Measurements from ENCODE around the gene SCGN.

SCGN gene

GRCh38 chr6:25745836-25746235, 93.8 kb downstream of the SCGN start:
- no peak for DNase-seq

GRCh38 chr6:25746968-25747367, 95.0 kb downstream of the SCGN start:
- 100% methylated on average over 1 of the region's 1 CpG for WGBS

More at GRCh38 chr6:25745836-25746235, 93.8 kb downstream of the SCGN start:
- no peaks in the 10 kb centered on the region for H3K9me3 ChIP-seq (ENCODE audit: control insufficient read depth, low read length)
- H4K8ac ChIP-seq (ENCODE audit: low read length), result no peak overlapping the region
- H2AK5ac ChIP-seq (ENCODE audit: low read length, severe bottlenecking), result no peak overlapping the region
- H3K18ac ChIP-seq (ENCODE audit: low read depth in 1 of 2, low read length in 2 of 2), result no peak overlapping the region
- no peaks in the 10 kb centered on the region for H3K27me3 ChIP-seq (ENCODE audit: control insufficient read depth in 1 of 2, insufficient read depth in 1 of 2, low read length in 2 of 2)
- H3K27ac ChIP-seq (ENCODE audit: low read length, poor library complexity, severe bottlenecking), result no peak overlapping the region
- no peak overlapping the region for H3K23ac ChIP-seq (ENCODE audit: low read length in 2 of 2)
- H4K91ac ChIP-seq (ENCODE audit: low read length), result no peak overlapping the region
- 100% methylated on average over 2 of the region's 4 CpGs for WGBS
- H3K14ac ChIP-seq (ENCODE audit: low read length in 2 of 2), result no peak overlapping the region
- H3K4me2 ChIP-seq (ENCODE audit: low read length, poor library complexity, severe bottlenecking), result no peak overlapping the region
- no peak overlapping the region for H2BK12ac ChIP-seq (ENCODE audit: low read length in 2 of 2)
- no peak overlapping the region for H2AFZ ChIP-seq (ENCODE audit: low read depth, low read length)
- H3K4me3 ChIP-seq (ENCODE audit: insufficient read depth in 1 of 2, low read depth in 1 of 2, low read length in 2 of 2), result no peak overlapping the region
- H2BK15ac ChIP-seq (ENCODE audit: low read depth, poor library complexity, severe bottlenecking), result no peak overlapping the region
- no peak overlapping the region for H3K9ac ChIP-seq (ENCODE audit: low read length)
- H3K4ac ChIP-seq (ENCODE audit: low read depth in 1 of 2, low read length in 2 of 2), result no peak overlapping the region
- H3K4me1 ChIP-seq (ENCODE audit: control insufficient read depth, insufficient read depth, low read depth, low read length), result no peaks in the 10 kb centered on the region
- no peaks in the 10 kb centered on the region for H3K36me3 ChIP-seq (ENCODE audit: control insufficient read depth in 1 of 2, insufficient read depth in 2 of 2, low read depth in 1 of 2, low read length in 2 of 2)
- no peaks in the 10 kb centered on the region for H3K79me1 ChIP-seq (replicated peaks; ENCODE audit: low read length, poor library complexity, severe bottlenecking)
- no peak overlapping the region for H2BK5ac ChIP-seq (ENCODE audit: low read depth, low read length, poor library complexity, severe bottlenecking)
- H2BK120ac ChIP-seq (ENCODE audit: low read depth, low read length), result no peak overlapping the region

GRCh38 chr6:25747477-25747876, 95.5 kb downstream of the SCGN start:
- H3K23ac ChIP-seq (ENCODE audit: low read length in 2 of 2), result no peak overlapping the region
- 94% methylated on average over 2 of the region's 2 CpGs for WGBS
- no peak overlapping the region for H4K91ac ChIP-seq (ENCODE audit: low read length)

More at GRCh38 chr6:25746968-25747367, 95.0 kb downstream of the SCGN start:
- Histone ChIP-seq H2BK120ac (ENCODE audit: low read depth, low read length) (no peak overlapping the region), H3K4ac (ENCODE audit: low read depth in 1 of 2, low read length in 2 of 2) (no peak overlapping the region), H3K4me3 (ENCODE audit: insufficient read depth in 1 of 2, low read depth in 1 of 2, low read length in 2 of 2) (no peak overlapping the region), H3K27me3 (ENCODE audit: control insufficient read depth in 1 of 2, insufficient read depth in 1 of 2, low read length in 2 of 2) (no peaks in the 10 kb centered on the region), H3K4me1 (ENCODE audit: control insufficient read depth, insufficient read depth, low read depth, low read length) (no peaks in the 10 kb centered on the region), H2AFZ (ENCODE audit: low read depth, low read length) (no peak overlapping the region), H3K9me3 (ENCODE audit: control insufficient read depth, low read length) (no peaks in the 10 kb centered on the region), H2BK5ac (ENCODE audit: low read depth, low read length, poor library complexity, severe bottlenecking) (no peak overlapping the region), H2BK12ac (ENCODE audit: low read length in 2 of 2) (no peak overlapping the region), H3K79me1 (replicated peaks; ENCODE audit: low read length, poor library complexity, severe bottlenecking) (no peaks in the 10 kb centered on the region), H2BK15ac (ENCODE audit: low read depth, poor library complexity, severe bottlenecking) (no peak overlapping the region), H4K8ac (ENCODE audit: low read length) (no peak overlapping the region), H3K36me3 (ENCODE audit: control insufficient read depth in 1 of 2, insufficient read depth in 2 of 2, low read depth in 1 of 2, low read length in 2 of 2) (no peaks in the 10 kb centered on the region), H3K14ac (ENCODE audit: low read length in 2 of 2) (no peak overlapping the region), H3K18ac (ENCODE audit: low read depth in 1 of 2, low read length in 2 of 2) (no peak overlapping the region), H3K4me2 (ENCODE audit: low read length, poor library complexity, severe bottlenecking) (no peak overlapping the region), H3K27ac (ENCODE audit: low read length, poor library complexity, severe bottlenecking) (no peak overlapping the region), H3K9ac (ENCODE audit: low read length) (no peak overlapping the region), H3K23ac (ENCODE audit: low read length in 2 of 2) (no peak overlapping the region), H2AK5ac (ENCODE audit: low read length, severe bottlenecking) (no peak overlapping the region), H4K91ac (ENCODE audit: low read length) (no peak overlapping the region)
- no peak for DNase-seq

GRCh38 chr6:25748049-25748448, 96.0 kb downstream of the SCGN start:
- Histone ChIP-seq H3K4ac (ENCODE audit: low read depth in 1 of 2, low read length in 2 of 2) (no peak overlapping the region), H2BK12ac (ENCODE audit: low read length in 2 of 2) (no peak overlapping the region), H4K8ac (ENCODE audit: low read length) (no peak overlapping the region), H3K4me3 (ENCODE audit: insufficient read depth in 1 of 2, low read depth in 1 of 2, low read length in 2 of 2) (no peak overlapping the region), H2BK15ac (ENCODE audit: low read depth, poor library complexity, severe bottlenecking) (no peak overlapping the region), H3K4me2 (ENCODE audit: low read length, poor library complexity, severe bottlenecking) (no peak overlapping the region), H3K9me3 (ENCODE audit: control insufficient read depth, low read length) (no peaks in the 10 kb centered on the region), H3K4me1 (ENCODE audit: control insufficient read depth, insufficient read depth, low read depth, low read length) (no peaks in the 10 kb centered on the region), H3K27me3 (ENCODE audit: control insufficient read depth in 1 of 2, insufficient read depth in 1 of 2, low read length in 2 of 2) (no peaks in the 10 kb centered on the region), H3K27ac (ENCODE audit: low read length, poor library complexity, severe bottlenecking) (no peak overlapping the region), H2AFZ (ENCODE audit: low read depth, low read length) (no peak overlapping the region), H3K14ac (ENCODE audit: low read length in 2 of 2) (no peak overlapping the region), H3K9ac (ENCODE audit: low read length) (no peak overlapping the region), H2AK5ac (ENCODE audit: low read length, severe bottlenecking) (no peak overlapping the region), H3K23ac (ENCODE audit: low read length in 2 of 2) (no peak overlapping the region), H4K91ac (ENCODE audit: low read length) (no peak overlapping the region), H3K18ac (ENCODE audit: low read depth in 1 of 2, low read length in 2 of 2) (no peak overlapping the region), H3K79me1 (replicated peaks; ENCODE audit: low read length, poor library complexity, severe bottlenecking) (no peaks in the 10 kb centered on the region), H2BK120ac (ENCODE audit: low read depth, low read length) (no peak overlapping the region), H3K36me3 (ENCODE audit: control insufficient read depth in 1 of 2, insufficient read depth in 2 of 2, low read depth in 1 of 2, low read length in 2 of 2) (no peaks in the 10 kb centered on the region), H2BK5ac (ENCODE audit: low read depth, low read length, poor library complexity, severe bottlenecking) (no peak overlapping the region)
- no peak for DNase-seq

More at GRCh38 chr6:25747477-25747876, 95.5 kb downstream of the SCGN start:
- no peaks in the 10 kb centered on the region for H3K4me1 ChIP-seq (ENCODE audit: control insufficient read depth, insufficient read depth, low read depth, low read length)
- H3K27ac ChIP-seq (ENCODE audit: low read length, poor library complexity, severe bottlenecking), result no peak overlapping the region
- no peak for DNase-seq
- H3K4me3 ChIP-seq (ENCODE audit: insufficient read depth in 1 of 2, low read depth in 1 of 2, low read length in 2 of 2), result no peak overlapping the region
- no peak overlapping the region for H2BK15ac ChIP-seq (ENCODE audit: low read depth, poor library complexity, severe bottlenecking)
- H2AK5ac ChIP-seq (ENCODE audit: low read length, severe bottlenecking), result no peak overlapping the region
- no peak overlapping the region for H3K14ac ChIP-seq (ENCODE audit: low read length in 2 of 2)
- H2BK120ac ChIP-seq (ENCODE audit: low read depth, low read length), result no peak overlapping the region
- no peaks in the 10 kb centered on the region for H3K79me1 ChIP-seq (replicated peaks; ENCODE audit: low read length, poor library complexity, severe bottlenecking)
- H3K9ac ChIP-seq (ENCODE audit: low read length), result no peak overlapping the region
- H3K9me3 ChIP-seq (ENCODE audit: control insufficient read depth, low read length), result no peaks in the 10 kb centered on the region
- no peak overlapping the region for H3K4ac ChIP-seq (ENCODE audit: low read depth in 1 of 2, low read length in 2 of 2)
- H3K27me3 ChIP-seq (ENCODE audit: control insufficient read depth in 1 of 2, insufficient read depth in 1 of 2, low read length in 2 of 2), result no peaks in the 10 kb centered on the region
- H3K18ac ChIP-seq (ENCODE audit: low read depth in 1 of 2, low read length in 2 of 2), result no peak overlapping the region
- H4K8ac ChIP-seq (ENCODE audit: low read length), result no peak overlapping the region
- no peak overlapping the region for H2BK12ac ChIP-seq (ENCODE audit: low read length in 2 of 2)
- H3K4me2 ChIP-seq (ENCODE audit: low read length, poor library complexity, severe bottlenecking), result no peak overlapping the region
- no peaks in the 10 kb centered on the region for H3K36me3 ChIP-seq (ENCODE audit: control insufficient read depth in 1 of 2, insufficient read depth in 2 of 2, low read depth in 1 of 2, low read length in 2 of 2)
- no peak overlapping the region for H2AFZ ChIP-seq (ENCODE audit: low read depth, low read length)
- no peak overlapping the region for H2BK5ac ChIP-seq (ENCODE audit: low read depth, low read length, poor library complexity, severe bottlenecking)
